Keratinocyte (primary cell): Measurements from ENCODE around the gene IGF2BP2.

Experiments
- EZH2 ChIP-seq: IDR thresholded peaks from one replicate; pipeline ENCODE4 v1.6.1; 2012; ENCODE audit warnings: inconsistent platforms, mild to moderate bottlenecking, low read length, moderate library complexity
- TF ChIP-seq, protein P1 (sequence below), 3 experiments: IDR thresholded peaks in 1 of 3; conservative IDR thresholded peaks in 1 of 3; optimal IDR thresholded peaks in 1 of 3; 2 replicates in 2 of 3; 3 replicates in 1 of 3; pipeline versions ENCODE3 to v1.5.1; 2011; ENCODE audit warnings: low read length in 3 of 3, mild to moderate bottlenecking in 3 of 3, moderate library complexity in 2 of 3, control low read depth in 1 of 3, inconsistent platforms in 1 of 3; ENCODE audit not compliant: insufficient read depth in 2 of 3; ENCODE audit errors: extremely low read depth in 1 of 3

DNA sequence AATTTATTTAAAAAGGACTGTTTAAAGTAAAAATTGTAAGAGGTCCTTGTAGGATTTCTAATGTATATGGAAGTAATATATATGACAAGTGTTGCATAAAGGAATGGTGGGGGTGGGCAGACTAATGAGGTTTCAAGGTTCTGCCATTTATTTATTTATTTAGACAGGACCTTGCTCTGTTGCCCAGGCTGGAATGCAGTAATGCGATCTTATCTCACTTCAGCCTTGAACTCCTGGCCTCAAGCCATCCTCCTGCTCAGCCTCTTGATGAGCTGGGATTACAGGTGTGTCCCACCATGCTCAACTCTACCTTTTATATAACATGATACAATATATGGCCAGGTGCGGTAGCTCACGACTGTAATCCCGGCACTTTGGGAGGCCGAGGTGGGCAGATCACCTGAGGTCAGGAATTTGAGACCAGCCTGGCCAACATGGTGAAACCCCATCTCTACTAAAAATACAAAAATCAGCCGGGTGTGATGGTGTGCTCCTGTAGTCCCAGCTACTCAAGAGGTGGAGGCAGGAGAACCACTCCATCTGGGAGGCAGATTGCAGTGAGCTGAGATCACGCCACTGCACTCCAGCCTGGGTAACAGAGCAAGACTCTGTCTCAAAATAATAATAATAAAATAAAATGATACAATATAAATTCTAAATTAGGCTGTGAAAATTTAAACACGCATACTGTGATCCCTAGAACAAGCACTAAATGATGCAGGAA, 33.8 kb upstream of the IGF2BP2 start:
- TF ChIP-seq EZH2 = no peak
- TF ChIP-seq, protein P1, sequence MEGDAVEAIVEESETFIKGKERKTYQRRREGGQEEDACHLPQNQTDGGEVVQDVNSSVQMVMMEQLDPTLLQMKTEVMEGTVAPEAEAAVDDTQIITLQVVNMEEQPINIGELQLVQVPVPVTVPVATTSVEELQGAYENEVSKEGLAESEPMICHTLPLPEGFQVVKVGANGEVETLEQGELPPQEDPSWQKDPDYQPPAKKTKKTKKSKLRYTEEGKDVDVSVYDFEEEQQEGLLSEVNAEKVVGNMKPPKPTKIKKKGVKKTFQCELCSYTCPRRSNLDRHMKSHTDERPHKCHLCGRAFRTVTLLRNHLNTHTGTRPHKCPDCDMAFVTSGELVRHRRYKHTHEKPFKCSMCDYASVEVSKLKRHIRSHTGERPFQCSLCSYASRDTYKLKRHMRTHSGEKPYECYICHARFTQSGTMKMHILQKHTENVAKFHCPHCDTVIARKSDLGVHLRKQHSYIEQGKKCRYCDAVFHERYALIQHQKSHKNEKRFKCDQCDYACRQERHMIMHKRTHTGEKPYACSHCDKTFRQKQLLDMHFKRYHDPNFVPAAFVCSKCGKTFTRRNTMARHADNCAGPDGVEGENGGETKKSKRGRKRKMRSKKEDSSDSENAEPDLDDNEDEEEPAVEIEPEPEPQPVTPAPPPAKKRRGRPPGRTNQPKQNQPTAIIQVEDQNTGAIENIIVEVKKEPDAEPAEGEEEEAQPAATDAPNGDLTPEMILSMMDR (optimal IDR thresholded peaks at IDR 0.05 in 1 of 3, IDR thresholded peaks at IDR 0.05 in 1 of 3, conservative IDR thresholded peaks at IDR 0.05 in 1 of 3; ENCODE audit: extremely low read depth in 1 of 3, insufficient read depth in 2 of 3, low read length in 3 of 3) = no peak
